ENCODE data around the gene NAALADL1. TPM values are rescaled to one million over a fixed set of nuclear protein-coding genes. Genes with fewer than 3 reads are reported as not detected.

NAALADL1 gene
- total RNA-seq, 1 experiment from 2014 or later = not detected

- Histone ChIP-seq H3K79me2 (ENCODE audit: low read length) (peaks cover 40% of the 10 kb centered on the region), H3K4me2 (ENCODE audit: low read depth, low read length, poor library complexity, severe bottlenecking) (peak overlapping the region; percentile 89), H3K36me3 (ENCODE audit: insufficient read depth, low read length) (peaks cover 7% of the 10 kb centered on the region; the same call in 1 of the 2 replicates), H3K9me3 (ENCODE audit: low read length) (no peaks in the 10 kb centered on the region), H3K9me2 (replicated peaks; ENCODE audit: insufficient read depth, low read length) (no peaks in the 10 kb centered on the region), H3K9ac (ENCODE audit: low read length) (peak overlapping the region; percentile 86), H3K27ac (ENCODE audit: low read length) (no peak overlapping the region), H3K4me1 (ENCODE audit: low read length) (peaks cover 13% of the 10 kb centered on the region), H2AFZ (ENCODE audit: low read length) (no peak overlapping the region), H3K27me3 (ENCODE audit: low read length) (no peaks in the 10 kb centered on the region), H3K4me3 (ENCODE audit: low read length) (peak overlapping the region; percentile 79), H4K20me1 (ENCODE audit: insufficient read depth, low read depth, low read length) (no peaks in the 10 kb centered on the region)
- DNase-seq = no peak
Measured at GRCh38 chr11:65096926-65097325, 38.6 kb upstream of the NAALADL1 start.

DNA sequence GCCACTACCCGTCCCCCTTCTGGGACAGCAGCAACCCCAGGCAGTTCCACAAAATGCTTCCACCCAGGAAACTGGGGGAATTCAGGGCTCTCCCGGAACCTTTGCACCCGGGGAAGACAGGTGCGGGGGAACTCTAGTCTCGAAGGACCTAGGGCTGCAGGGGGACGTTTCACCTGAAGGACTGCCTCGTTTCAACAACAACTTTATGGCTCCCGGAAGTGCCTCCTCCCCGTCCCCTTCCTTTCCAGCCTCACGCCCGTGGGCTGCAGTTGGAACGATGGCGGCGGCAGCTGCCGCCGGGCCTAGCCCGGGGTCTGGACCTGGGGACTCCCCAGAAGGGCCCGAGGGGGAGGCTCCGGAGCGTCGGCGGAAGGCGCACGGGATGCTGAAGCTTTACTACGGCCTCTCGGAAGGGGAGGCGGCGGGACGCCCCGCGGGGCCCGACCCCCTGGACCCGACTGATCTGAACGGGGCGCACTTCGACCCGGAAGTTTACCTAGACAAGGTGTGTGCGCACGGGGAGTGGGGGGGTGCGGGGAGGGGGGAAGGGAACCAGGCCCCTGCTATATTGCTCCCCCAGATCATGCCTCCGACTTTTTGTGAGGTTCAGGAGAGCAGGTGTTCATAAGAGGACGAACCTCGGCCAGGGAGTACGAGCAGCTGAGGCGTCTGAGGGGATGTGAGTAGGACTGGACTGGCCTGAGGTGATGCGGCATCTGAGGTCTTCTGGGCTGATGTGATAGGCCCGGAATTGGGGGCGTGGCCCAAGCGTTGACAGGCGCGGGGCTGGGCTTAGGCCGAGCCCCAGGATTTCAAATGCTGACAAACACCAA, 37.8 kb upstream of the NAALADL1 start, which contains the start of gene VPS51:
VPS51 (plus strand) TSS at position 241 of the 833 bp plus-strand sequence; CDS start at position 278, 37 bp downstream.
- peak; percentile 95 for DNase-seq
- Histone ChIP-seq H3K9me3 (ENCODE audit: low read length) (no peaks in the 10 kb centered on the region), H3K4me1 (ENCODE audit: low read length) (peaks cover 13% of the 10 kb centered on the region), H3K79me2 (ENCODE audit: low read length) (peaks cover 39% of the 10 kb centered on the region), H3K27me3 (ENCODE audit: low read length) (no peaks in the 10 kb centered on the region), H3K4me3 (ENCODE audit: low read length) (peak within 1 kb of the TSS; percentile 79), H3K27ac (ENCODE audit: low read length) (peak within 1 kb of the TSS; percentile 72), H3K9ac (ENCODE audit: low read length) (peak within 1 kb of the TSS; percentile 86), H3K36me3 (ENCODE audit: insufficient read depth, low read length) (peaks cover 7% of the 10 kb centered on the region; the same call in 1 of the 2 replicates), H4K20me1 (ENCODE audit: insufficient read depth, low read depth, low read length) (no peaks in the 10 kb centered on the region), H3K4me2 (ENCODE audit: low read depth, low read length, poor library complexity, severe bottlenecking) (peak within 1 kb of the TSS; percentile 89), H3K9me2 (replicated peaks; ENCODE audit: insufficient read depth, low read length) (no peaks in the 10 kb centered on the region), H2AFZ (ENCODE audit: low read length) (peak within 1 kb of the TSS; percentile 33; the same call in 1 of the 2 replicates)

DNA sequence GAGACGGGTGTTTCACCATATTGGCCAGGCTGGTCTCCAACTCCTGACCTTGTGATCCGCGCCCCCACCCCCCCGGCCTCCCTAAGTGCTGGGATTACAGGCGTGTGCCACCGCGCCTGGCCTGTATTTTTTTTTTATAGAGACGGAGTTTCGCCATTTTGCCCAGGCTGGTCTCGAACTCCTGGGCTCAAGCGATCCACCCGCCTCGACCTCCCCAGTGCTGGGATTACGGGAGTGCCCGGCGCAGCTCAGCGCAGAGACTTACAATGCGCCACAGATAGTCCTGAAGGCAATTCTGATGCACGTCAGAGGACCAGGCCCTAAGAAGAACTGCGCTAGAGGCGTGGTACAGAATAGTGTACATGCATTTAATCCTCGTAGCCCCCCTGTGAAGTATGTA, 37.1 kb upstream of the NAALADL1 start:
- peak overlapping the region; percentile 86 for H3K9ac ChIP-seq (ENCODE audit: low read length)
- H3K4me2 ChIP-seq (ENCODE audit: low read depth, low read length, poor library complexity, severe bottlenecking) = peak overlapping the region; percentile 89
- H3K27ac ChIP-seq (ENCODE audit: low read length) = no peak overlapping the region
- H4K20me1 ChIP-seq (ENCODE audit: insufficient read depth, low read depth, low read length) = no peaks in the 10 kb centered on the region
- no peaks in the 10 kb centered on the region for H3K27me3 ChIP-seq (ENCODE audit: low read length)
- H3K4me3 ChIP-seq (ENCODE audit: low read length) = peak overlapping the region; percentile 79
- H2AFZ ChIP-seq (ENCODE audit: low read length) = peak overlapping the region; percentile 33; the same call in 1 of the 2 replicates
- peaks cover 7% of the 10 kb centered on the region; the same call in 1 of the 2 replicates for H3K36me3 ChIP-seq (ENCODE audit: insufficient read depth, low read length)
- H3K9me2 ChIP-seq (replicated peaks; ENCODE audit: insufficient read depth, low read length) = no peaks in the 10 kb centered on the region
- no peak for DNase-seq
- no peaks in the 10 kb centered on the region for H3K9me3 ChIP-seq (ENCODE audit: low read length)
- H3K79me2 ChIP-seq (ENCODE audit: low read length) = peaks cover 33% of the 10 kb centered on the region
- H3K4me1 ChIP-seq (ENCODE audit: low read length) = peaks cover 13% of the 10 kb centered on the region

- H3K9me2 ChIP-seq (replicated peaks; ENCODE audit: insufficient read depth, low read length) = no peaks in the 10 kb centered on the region
- no peak overlapping the region for H2AFZ ChIP-seq (ENCODE audit: low read length)
- H3K79me2 ChIP-seq (ENCODE audit: low read length) = peaks cover 5% of the 10 kb centered on the region
- no peak overlapping the region for H3K27ac ChIP-seq (ENCODE audit: low read length)
- no peak overlapping the region for H3K9ac ChIP-seq (ENCODE audit: low read length)
- no peaks in the 10 kb centered on the region for H3K27me3 ChIP-seq (ENCODE audit: low read length)
- no peaks in the 10 kb centered on the region for H3K9me3 ChIP-seq (ENCODE audit: low read length)
- no peak overlapping the region for H3K4me3 ChIP-seq (ENCODE audit: low read length)
- H3K4me2 ChIP-seq (ENCODE audit: low read depth, low read length, poor library complexity, severe bottlenecking) = no peak overlapping the region
- peaks cover 4% of the 10 kb centered on the region; the same call in 1 of the 2 replicates for H3K36me3 ChIP-seq (ENCODE audit: insufficient read depth, low read length)
- peaks cover 1% of the 10 kb centered on the region for H3K4me1 ChIP-seq (ENCODE audit: low read length)
- no peak for DNase-seq
- no peaks in the 10 kb centered on the region for H4K20me1 ChIP-seq (ENCODE audit: insufficient read depth, low read depth, low read length)
Measured at GRCh38 chr11:65090628-65091027, 32.3 kb upstream of the NAALADL1 start.

- Histone ChIP-seq H4K20me1 (ENCODE audit: insufficient read depth, low read depth, low read length) (peaks cover 6% of the 10 kb centered on the region; the same call in 1 of the 2 replicates), H3K4me1 (ENCODE audit: low read length) (peaks cover 10% of the 10 kb centered on the region), H3K27ac (ENCODE audit: low read length) (no peak overlapping the region), H3K9me3 (ENCODE audit: low read length) (no peaks in the 10 kb centered on the region), H3K4me2 (ENCODE audit: low read depth, low read length, poor library complexity, severe bottlenecking) (no peak overlapping the region), H3K4me3 (ENCODE audit: low read length) (no peak overlapping the region), H3K79me2 (ENCODE audit: low read length) (peaks cover 15% of the 10 kb centered on the region), H3K9ac (ENCODE audit: low read length) (no peak overlapping the region), H3K27me3 (ENCODE audit: low read length) (no peaks in the 10 kb centered on the region), H2AFZ (ENCODE audit: low read length) (no peak overlapping the region), H3K36me3 (ENCODE audit: insufficient read depth, low read length) (peaks cover 8% of the 10 kb centered on the region; the same call in 1 of the 2 replicates), H3K9me2 (replicated peaks; ENCODE audit: insufficient read depth, low read length) (no peaks in the 10 kb centered on the region)
- DNase-seq = no peak
Measured at GRCh38 chr11:65089621-65090020, 31.3 kb upstream of the NAALADL1 start.

DNA sequence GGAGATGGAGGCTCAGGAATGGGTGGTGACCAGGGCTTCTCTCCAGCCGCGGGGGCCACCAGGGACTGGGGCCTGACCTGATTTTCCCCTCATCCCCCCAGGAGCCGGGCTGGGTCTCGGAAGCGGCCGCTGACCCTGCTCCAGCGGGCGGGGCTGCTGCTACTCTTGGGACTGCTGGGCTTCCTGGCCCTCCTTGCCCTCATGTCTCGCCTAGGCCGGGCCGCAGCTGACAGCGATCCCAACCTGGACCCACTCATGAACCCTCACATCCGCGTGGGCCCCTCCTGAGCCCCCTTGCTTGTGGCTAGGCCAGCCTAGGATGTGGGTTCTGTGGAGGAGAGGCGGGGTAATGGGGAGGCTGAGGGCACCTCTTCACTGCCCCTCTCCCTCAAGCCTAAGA, 29.5 kb upstream of the NAALADL1 start:
- H3K4me2 ChIP-seq (ENCODE audit: low read depth, low read length, poor library complexity, severe bottlenecking) = no peak overlapping the region
- H3K9ac ChIP-seq (ENCODE audit: low read length) = no peak overlapping the region
- peaks cover 8% of the 10 kb centered on the region; the same call in 1 of the 2 replicates for H4K20me1 ChIP-seq (ENCODE audit: insufficient read depth, low read depth, low read length)
- peaks cover 14% of the 10 kb centered on the region for H3K4me1 ChIP-seq (ENCODE audit: low read length)
- peaks cover 29% of the 10 kb centered on the region for H3K79me2 ChIP-seq (ENCODE audit: low read length)
- no peak for DNase-seq
- H3K4me3 ChIP-seq (ENCODE audit: low read length) = no peak overlapping the region
- H2AFZ ChIP-seq (ENCODE audit: low read length) = no peak overlapping the region
- H3K9me3 ChIP-seq (ENCODE audit: low read length) = no peaks in the 10 kb centered on the region
- no peak overlapping the region for H3K27ac ChIP-seq (ENCODE audit: low read length)
- H3K9me2 ChIP-seq (replicated peaks; ENCODE audit: insufficient read depth, low read length) = no peaks in the 10 kb centered on the region
- H3K27me3 ChIP-seq (ENCODE audit: low read length) = no peaks in the 10 kb centered on the region
- H3K36me3 ChIP-seq (ENCODE audit: insufficient read depth, low read length) = peaks cover 8% of the 10 kb centered on the region; the same call in 1 of the 2 replicates

DNA sequence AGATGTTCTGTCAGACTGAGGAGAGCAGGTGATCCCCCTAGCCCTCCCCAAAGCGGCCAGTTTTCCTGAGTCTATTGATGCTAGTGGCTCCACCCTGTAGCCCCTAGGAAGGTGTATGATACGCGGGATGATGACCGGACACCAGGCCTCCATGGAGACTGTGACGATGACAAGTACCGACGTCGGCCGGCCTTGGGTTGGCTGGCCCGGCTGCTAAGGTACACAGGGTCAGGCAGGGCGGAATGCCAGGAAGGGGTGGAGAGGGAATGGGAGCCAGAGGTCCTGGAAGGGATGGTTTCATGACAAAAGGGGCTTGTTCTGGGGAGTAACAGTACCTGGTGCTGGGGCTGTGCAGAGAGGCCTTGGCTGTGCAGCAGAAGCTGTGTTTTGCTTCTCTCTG, 28.9 kb upstream of the NAALADL1 start:
- Histone ChIP-seq H3K4me3 (ENCODE audit: low read length) (no peak overlapping the region), H3K36me3 (ENCODE audit: insufficient read depth, low read length) (peaks cover 8% of the 10 kb centered on the region; the same call in 1 of the 2 replicates), H3K27ac (ENCODE audit: low read length) (no peak overlapping the region), H2AFZ (ENCODE audit: low read length) (no peak overlapping the region), H3K4me2 (ENCODE audit: low read depth, low read length, poor library complexity, severe bottlenecking) (no peak overlapping the region), H3K9ac (ENCODE audit: low read length) (no peak overlapping the region), H3K9me3 (ENCODE audit: low read length) (no peaks in the 10 kb centered on the region), H4K20me1 (ENCODE audit: insufficient read depth, low read depth, low read length) (peaks cover 8% of the 10 kb centered on the region; the same call in 1 of the 2 replicates), H3K9me2 (replicated peaks; ENCODE audit: insufficient read depth, low read length) (no peaks in the 10 kb centered on the region), H3K4me1 (ENCODE audit: low read length) (peaks cover 19% of the 10 kb centered on the region), H3K27me3 (ENCODE audit: low read length) (no peaks in the 10 kb centered on the region), H3K79me2 (ENCODE audit: low read length) (peaks cover 34% of the 10 kb centered on the region)
- no peak for DNase-seq

GRCh38 chr11:65086809-65087208, 28.5 kb upstream of the NAALADL1 start:
- H3K9me2 ChIP-seq (replicated peaks; ENCODE audit: insufficient read depth, low read length) = no peaks in the 10 kb centered on the region
- peaks cover 8% of the 10 kb centered on the region; the same call in 1 of the 2 replicates for H3K36me3 ChIP-seq (ENCODE audit: insufficient read depth, low read length)
- DNase-seq = no peak
- peaks cover 38% of the 10 kb centered on the region for H3K79me2 ChIP-seq (ENCODE audit: low read length)
- peaks cover 8% of the 10 kb centered on the region; the same call in 1 of the 2 replicates for H4K20me1 ChIP-seq (ENCODE audit: insufficient read depth, low read depth, low read length)
- H3K27me3 ChIP-seq (ENCODE audit: low read length) = no peaks in the 10 kb centered on the region
- H3K27ac ChIP-seq (ENCODE audit: low read length) = no peak overlapping the region
- H3K4me2 ChIP-seq (ENCODE audit: low read depth, low read length, poor library complexity, severe bottlenecking) = no peak overlapping the region
- H3K9me3 ChIP-seq (ENCODE audit: low read length) = no peaks in the 10 kb centered on the region
- H2AFZ ChIP-seq (ENCODE audit: low read length) = no peak overlapping the region
- no peak overlapping the region for H3K9ac ChIP-seq (ENCODE audit: low read length)
- H3K4me1 ChIP-seq (ENCODE audit: low read length) = peaks cover 23% of the 10 kb centered on the region
- H3K4me3 ChIP-seq (ENCODE audit: low read length) = no peak overlapping the region
